Keratinocyte (primary cell): ENCODE data around the gene ZNF668. TPM values are rescaled to one million over a fixed set of nuclear protein-coding genes. Genes with fewer than 3 reads are reported as not detected.

Experiments used
- DNase-seq: peaks from one replicate; pipeline ENCODE4 v3.0.0-alpha.2; 2011; ENCODE audit warnings: low read depth, missing footprints, low spot score
- FAIRE-seq: peaks from 2 replicates; lab custom pipeline; 2011; peaks lifted over from hg19 to GRCh38; lab: Jason Lieb, UNC
- H2AFZ ChIP-seq: 2 replicates; pipeline ENCODE4 v1.6.0; 2012; ENCODE audit warnings: low read length, control low read depth, inconsistent platforms; ENCODE audit not compliant: control insufficient read depth
- H3K27ac ChIP-seq: 2 replicates; pipeline ENCODE4 v1.5.1; 2011; ENCODE audit warnings: low read length; ENCODE audit not compliant: control insufficient read depth, insufficient read depth
- H3K27me3 ChIP-seq: 3 replicates; pipeline ENCODE4 v1.6.0; 2011; ENCODE audit warnings: low read length; ENCODE audit not compliant: control insufficient read depth, insufficient read depth; ENCODE audit errors: extremely low read depth
- H3K36me3 ChIP-seq, 2 experiments: 2 replicates in 1 of 2; 3 replicates in 1 of 2; pipeline ENCODE4 v1.5.1; 2011; ENCODE audit warnings: low read length in 2 of 2, mild to moderate bottlenecking in 1 of 2; ENCODE audit not compliant: control insufficient read depth in 2 of 2, insufficient read depth in 2 of 2; ENCODE audit errors: extremely low read depth in 1 of 2
- H3K4me1 ChIP-seq: 3 replicates; pipeline ENCODE4 v1.5.1; 2011; ENCODE audit warnings: low read length; ENCODE audit not compliant: control insufficient read depth, insufficient read depth; ENCODE audit errors: extremely low read depth
- H3K4me2 ChIP-seq: 3 replicates; pipeline ENCODE4 v1.6.0; 2011; ENCODE audit warnings: low read depth, low read length; ENCODE audit not compliant: control insufficient read depth, insufficient read depth; ENCODE audit errors: extremely low read depth
- H3K4me3 ChIP-seq, 3 experiments: fragments of 200-600 bp in 1 of 3; sonication (generic) in 1 of 3; 2 replicates in 2 of 3; 3 replicates in 1 of 3; pipeline ENCODE4 v1.5.1; 2011 to 2016; ENCODE audit warnings: low read length in 3 of 3, mild to moderate bottlenecking in 3 of 3, control low read depth in 2 of 3, inconsistent platforms in 1 of 3, low read depth in 1 of 3, mixed read lengths in 1 of 3, mixed run types in 1 of 3, moderate library complexity in 1 of 3; ENCODE audit not compliant: control insufficient read depth in 2 of 3, insufficient read depth in 2 of 3; ENCODE audit errors: extremely low read depth in 1 of 3
- H3K79me2 ChIP-seq: 2 replicates; pipeline ENCODE4 v1.6.0; 2012; ENCODE audit warnings: low read length; ENCODE audit not compliant: control insufficient read depth, insufficient read depth
- H3K9ac ChIP-seq: 3 replicates; pipeline ENCODE4 v1.6.0; 2011; ENCODE audit warnings: low read length; ENCODE audit not compliant: control insufficient read depth, insufficient read depth; ENCODE audit errors: extremely low read depth
- H3K9me1 ChIP-seq: 3 replicates; pipeline ENCODE4 v1.6.0; 2011; ENCODE audit warnings: low read length; ENCODE audit not compliant: control insufficient read depth, insufficient read depth; ENCODE audit errors: extremely low read depth
- H3K9me3 ChIP-seq: 2 replicates; pipeline ENCODE4 v1.5.1; 2012; ENCODE audit warnings: low read depth, low read length; ENCODE audit not compliant: control insufficient read depth
- H4K20me1 ChIP-seq: 3 replicates; pipeline ENCODE4 v1.6.0; 2011; ENCODE audit warnings: low read length; ENCODE audit not compliant: control insufficient read depth, insufficient read depth; ENCODE audit errors: extremely low read depth
- EZH2 ChIP-seq: IDR thresholded peaks from one replicate; pipeline ENCODE4 v1.6.1; 2012; ENCODE audit warnings: inconsistent platforms, mild to moderate bottlenecking, low read length, moderate library complexity
- dilution Hi-C: fragments of 300-500 bp; cut with MboI; formaldehyde crosslinking; loops from one replicate; pipeline ENCODE4 v1.7.0; 2020; ENCODE audit warnings: low sequenced_read_pairs; ENCODE audit not compliant: extremely low pct_ligation_motif_present
- polyA minus RNA-seq, 3 experiments: library from RNA; depleted of rRNA, polyadenylated mRNA; stranded (reverse); fragments of >200 nt; gene quantifications; 1 replicate in 1 of 3; 2 replicates in 1 of 3; 3 replicates in 1 of 3; pipeline ENCODE4 v1.2.3, GENCODE V29; 2011
- polyA plus RNA-seq, 5 experiments: library from polyadenylated mRNA; depleted of rRNA in 3 of 5; stranded (reverse) in 3 of 5; stranded (forward) in 1 of 5; unstranded in 1 of 5; fragments of >200 nt; gene quantifications; 1 replicate in 1 of 5; 2 replicates in 3 of 5; 3 replicates in 1 of 5; pipeline versions ENCODE4 v1.2.1 to v1.2.3, GENCODE V29; 2011 to 2012; ENCODE audit warnings: missing spikeins in 2 of 5, low read depth in 1 of 5, low replicate concordance in 1 of 5
- TF ChIP-seq, protein P1 (sequence below), 3 experiments: IDR thresholded peaks in 1 of 3; conservative IDR thresholded peaks in 1 of 3; optimal IDR thresholded peaks in 1 of 3; 2 replicates in 2 of 3; 3 replicates in 1 of 3; pipeline versions ENCODE3 to v1.5.1; 2011; ENCODE audit warnings: low read length in 3 of 3, mild to moderate bottlenecking in 3 of 3, moderate library complexity in 2 of 3, control low read depth in 1 of 3, inconsistent platforms in 1 of 3; ENCODE audit not compliant: insufficient read depth in 2 of 3; ENCODE audit errors: extremely low read depth in 1 of 3

Gene ZNF668
- polyA plus RNA-seq (5.5 to 9.4 TPM (median 8.3 TPM) in 3 replicates), polyA minus RNA-seq (5.4 to 9.5 TPM (median 5.5 TPM) in 3 replicates)
- 3.1 TPM for polyA plus RNA-seq (2011; ENCODE audit: low read depth)
- 5.9 and 11.3 TPM in 2 replicates for polyA plus RNA-seq (2011; cell fraction: cytosol; rRNA removed)
- polyA plus RNA-seq (2011; cell fraction: nucleus; rRNA removed), result 7.9 and 12.8 TPM in 2 replicates
- 4.5 and 12.3 TPM in 2 replicates for polyA plus RNA-seq (2012; ENCODE audit: low replicate concordance)
- polyA minus RNA-seq (2011; cell fraction: cytosol; rRNA and poly(A)+ RNA removed), result 20.7 TPM
- polyA minus RNA-seq (2011; cell fraction: nucleus; rRNA and poly(A)+ RNA removed), result 12.0 and 13.3 TPM in 2 replicates

DNA sequence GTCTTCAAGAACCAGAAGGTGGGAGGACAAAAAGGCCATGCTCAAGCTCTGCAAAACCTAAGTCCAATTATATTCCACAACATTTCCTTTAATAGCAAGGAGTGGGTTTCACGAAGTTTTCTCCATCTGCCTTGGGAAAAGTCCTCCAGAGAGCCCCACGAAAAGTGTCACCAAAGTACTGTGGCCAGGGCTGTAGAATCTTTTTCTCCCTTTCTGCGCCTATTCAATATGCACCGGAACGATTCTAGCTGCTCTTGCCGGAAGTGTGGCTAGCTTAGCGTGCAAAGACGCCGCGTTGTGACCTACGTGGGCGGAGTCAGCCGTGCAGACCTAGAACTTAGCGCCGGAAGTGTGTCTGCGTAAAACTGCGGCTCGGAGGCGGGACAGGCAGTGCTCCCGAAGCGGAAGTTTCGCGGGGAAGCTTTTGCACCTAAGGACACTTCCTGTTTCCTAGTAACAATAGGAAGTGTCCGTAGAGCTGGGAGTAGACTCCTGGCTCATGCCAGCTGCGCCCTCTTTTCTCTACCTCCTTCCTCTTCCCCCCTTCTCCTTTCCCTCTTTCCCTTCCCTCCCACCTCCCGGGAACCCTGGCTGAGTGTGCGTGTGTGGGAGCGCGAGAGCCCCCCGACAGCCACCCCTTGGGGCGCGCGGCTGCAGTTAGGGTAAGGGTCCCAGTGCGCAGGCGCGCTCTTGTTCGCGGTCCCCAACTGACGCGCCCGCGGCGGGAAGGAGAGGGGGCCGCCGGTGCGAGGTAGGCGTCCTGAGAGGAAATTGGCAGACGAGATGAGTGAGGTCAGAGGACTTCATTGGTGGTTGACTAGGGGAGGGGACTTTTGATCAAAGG, at the start of gene ZNF668, which contains the start of gene ZNF646:
Gene ZNF668 (minus strand): TSS at position 271 of the 844 bp plus-strand sequence. CDS start 9,781 bp downstream, outside the sequence.
Gene ZNF646 (plus strand): TSS at position 453 of the 844 bp plus-strand sequence. CDS start 1,903 bp downstream, outside the sequence.
- no peaks in the 10 kb centered on the region for H3K9me3 ChIP-seq
- peak within 1 kb of the TSS; percentile 81 for H3K4me2 ChIP-seq
- DNase-seq, result peak; percentile 90
- no peak for TF ChIP-seq EZH2
- TF ChIP-seq, protein P1, sequence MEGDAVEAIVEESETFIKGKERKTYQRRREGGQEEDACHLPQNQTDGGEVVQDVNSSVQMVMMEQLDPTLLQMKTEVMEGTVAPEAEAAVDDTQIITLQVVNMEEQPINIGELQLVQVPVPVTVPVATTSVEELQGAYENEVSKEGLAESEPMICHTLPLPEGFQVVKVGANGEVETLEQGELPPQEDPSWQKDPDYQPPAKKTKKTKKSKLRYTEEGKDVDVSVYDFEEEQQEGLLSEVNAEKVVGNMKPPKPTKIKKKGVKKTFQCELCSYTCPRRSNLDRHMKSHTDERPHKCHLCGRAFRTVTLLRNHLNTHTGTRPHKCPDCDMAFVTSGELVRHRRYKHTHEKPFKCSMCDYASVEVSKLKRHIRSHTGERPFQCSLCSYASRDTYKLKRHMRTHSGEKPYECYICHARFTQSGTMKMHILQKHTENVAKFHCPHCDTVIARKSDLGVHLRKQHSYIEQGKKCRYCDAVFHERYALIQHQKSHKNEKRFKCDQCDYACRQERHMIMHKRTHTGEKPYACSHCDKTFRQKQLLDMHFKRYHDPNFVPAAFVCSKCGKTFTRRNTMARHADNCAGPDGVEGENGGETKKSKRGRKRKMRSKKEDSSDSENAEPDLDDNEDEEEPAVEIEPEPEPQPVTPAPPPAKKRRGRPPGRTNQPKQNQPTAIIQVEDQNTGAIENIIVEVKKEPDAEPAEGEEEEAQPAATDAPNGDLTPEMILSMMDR (optimal IDR thresholded peaks at IDR 0.05 in 1 of 3, IDR thresholded peaks at IDR 0.05 in 1 of 3, conservative IDR thresholded peaks at IDR 0.05 in 1 of 3; ENCODE audit: extremely low read depth in 1 of 3, insufficient read depth in 2 of 3, low read length in 3 of 3), result no peak
- H3K79me2 ChIP-seq, result peaks cover 73% of the 10 kb centered on the region
- FAIRE-seq, result peak; percentile 84
- H3K9ac ChIP-seq, result peak within 1 kb of the TSS; percentile 92
- peak within 1 kb of the TSS; percentile 84 for H3K27ac ChIP-seq
- peaks cover 11% of the 10 kb centered on the region for H3K4me1 ChIP-seq
- H4K20me1 ChIP-seq, result no peaks in the 10 kb centered on the region
- no peaks in the 10 kb centered on the region for H3K27me3 ChIP-seq
- peak within 1 kb of the TSS; percentile 78 for H2AFZ ChIP-seq
- H3K36me3 ChIP-seq, result peaks cover 10 to 15% of the 10 kb centered on the region in 2 experiments
- H3K4me3 ChIP-seq, result peak within 1 kb of the TSS; percentile 82 to 94 (median 91)
- no peaks in the 10 kb centered on the region for H3K9me1 ChIP-seq
- dilution Hi-C loops, result no loop called here

DNA sequence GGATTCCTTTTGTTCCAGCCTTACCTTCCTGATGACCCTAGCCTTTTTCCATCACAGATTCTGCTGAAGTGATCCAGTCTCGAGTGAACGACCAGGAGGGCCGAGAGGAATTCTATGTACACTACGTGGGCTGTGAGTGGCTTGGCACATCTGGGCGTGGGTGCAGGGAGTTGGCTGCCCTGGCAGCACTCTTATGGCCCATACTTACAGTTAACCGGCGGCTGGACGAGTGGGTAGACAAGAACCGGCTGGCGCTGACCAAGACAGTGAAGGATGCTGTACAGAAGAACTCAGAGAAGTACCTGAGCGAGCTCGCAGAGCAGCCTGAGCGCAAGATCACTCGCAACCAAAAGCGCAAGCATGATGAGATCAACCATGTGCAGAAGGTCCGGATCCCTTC, 46.1 kb upstream of the ZNF668 start:
- H4K20me1 ChIP-seq, result peaks cover 6% of the 10 kb centered on the region
- no peak for FAIRE-seq

More for the DNA sequence above, 46.1 kb upstream of the ZNF668 start:
- H3K9ac ChIP-seq, result no peak overlapping the region
- no peak overlapping the region for H3K4me2 ChIP-seq
- dilution Hi-C loops, result no loop called here
- H3K4me3 ChIP-seq, result no peak overlapping the region
- H2AFZ ChIP-seq, result no peak overlapping the region
- H3K36me3 ChIP-seq, result peaks cover 10 to 26% of the 10 kb centered on the region in 2 experiments
- peaks cover 23% of the 10 kb centered on the region for H3K79me2 ChIP-seq
- no peak for TF ChIP-seq EZH2
- TF ChIP-seq, protein P1 (optimal IDR thresholded peaks at IDR 0.05 in 1 of 3, IDR thresholded peaks at IDR 0.05 in 1 of 3, conservative IDR thresholded peaks at IDR 0.05 in 1 of 3; ENCODE audit: extremely low read depth in 1 of 3, insufficient read depth in 2 of 3, low read length in 3 of 3), result no peak
- no peaks in the 10 kb centered on the region for H3K9me3 ChIP-seq
- H3K4me1 ChIP-seq, result peaks cover 13% of the 10 kb centered on the region
- peaks cover 2% of the 10 kb centered on the region for H3K9me1 ChIP-seq
- no peaks in the 10 kb centered on the region for H3K27me3 ChIP-seq
- DNase-seq, result no peak
- no peak overlapping the region for H3K27ac ChIP-seq
